Measurements from ENCODE around the gene B4GALT1.

- TF ChIP-seq ATF2 (IDR thresholded peaks at IDR 0.05; ENCODE audit: low read length) (no peak), POLR2A (IDR thresholded peaks at IDR 0.05; ENCODE audit: control extremely low read depth in 1 of 2, low read depth in 2 of 2, low read length in 2 of 2) (no peak), CBX5 (IDR thresholded peaks at IDR 0.05; ENCODE audit: low read depth, low read length) (no peak), CTCF (IDR thresholded peaks at IDR 0.05; ENCODE audit: control extremely low read depth in 1 of 3, insufficient read depth in 1 of 3, low read depth in 1 of 3, low read length in 3 of 3) (no peak), SIN3A (conservative IDR thresholded peaks at IDR 0.05 in 1 of 2, IDR thresholded peaks at IDR 0.05 in 1 of 2; ENCODE audit: low read depth in 1 of 2, low read length in 2 of 2) (no peak)
Measured at GRCh38 chr9:33162721-33163311, 4.3 kb downstream of the B4GALT1 start.
